ENCODE results near the gene GOPC.

GOPC gene

DNA sequence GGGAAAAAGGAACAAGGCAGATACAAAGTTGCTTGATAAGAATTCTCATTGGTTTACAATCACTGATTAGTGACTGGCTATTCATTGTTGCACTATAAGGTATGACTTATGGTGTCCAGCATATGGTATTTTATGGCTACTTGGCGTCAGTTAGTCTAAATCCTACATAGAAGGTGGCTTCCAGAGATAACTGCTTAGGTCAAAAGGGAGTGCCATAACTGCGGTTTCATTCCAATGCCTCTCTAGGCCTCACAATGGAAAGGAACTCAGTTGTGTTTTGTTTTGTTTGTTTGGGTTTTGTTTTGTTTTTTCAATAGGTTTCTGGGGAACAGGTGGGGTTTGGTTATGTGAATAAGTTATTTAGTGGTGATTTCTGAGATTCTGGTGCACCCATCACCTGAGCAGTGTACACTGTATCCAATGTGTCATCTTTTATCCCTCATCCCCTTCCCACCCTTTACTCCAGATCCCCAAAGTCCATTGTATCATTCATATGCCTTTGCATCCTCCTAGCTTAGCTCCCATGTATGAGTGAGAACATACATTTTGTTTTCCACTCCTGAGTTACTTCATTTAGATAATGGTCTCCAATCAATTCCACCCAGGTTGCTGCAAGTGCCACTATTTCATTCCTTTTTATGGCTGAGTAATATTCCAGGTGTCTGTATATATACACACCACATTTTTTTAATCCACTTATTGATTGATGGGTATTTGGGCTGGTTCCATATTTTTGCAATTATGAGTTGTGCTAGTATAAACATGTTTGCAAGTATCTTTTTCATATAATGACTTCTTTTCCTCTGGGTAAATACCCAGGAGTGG is 7.0 kb downstream of the GOPC start:
- DNase-seq (ENCODE audit: low read depth, low spot score) = no peak

DNA sequence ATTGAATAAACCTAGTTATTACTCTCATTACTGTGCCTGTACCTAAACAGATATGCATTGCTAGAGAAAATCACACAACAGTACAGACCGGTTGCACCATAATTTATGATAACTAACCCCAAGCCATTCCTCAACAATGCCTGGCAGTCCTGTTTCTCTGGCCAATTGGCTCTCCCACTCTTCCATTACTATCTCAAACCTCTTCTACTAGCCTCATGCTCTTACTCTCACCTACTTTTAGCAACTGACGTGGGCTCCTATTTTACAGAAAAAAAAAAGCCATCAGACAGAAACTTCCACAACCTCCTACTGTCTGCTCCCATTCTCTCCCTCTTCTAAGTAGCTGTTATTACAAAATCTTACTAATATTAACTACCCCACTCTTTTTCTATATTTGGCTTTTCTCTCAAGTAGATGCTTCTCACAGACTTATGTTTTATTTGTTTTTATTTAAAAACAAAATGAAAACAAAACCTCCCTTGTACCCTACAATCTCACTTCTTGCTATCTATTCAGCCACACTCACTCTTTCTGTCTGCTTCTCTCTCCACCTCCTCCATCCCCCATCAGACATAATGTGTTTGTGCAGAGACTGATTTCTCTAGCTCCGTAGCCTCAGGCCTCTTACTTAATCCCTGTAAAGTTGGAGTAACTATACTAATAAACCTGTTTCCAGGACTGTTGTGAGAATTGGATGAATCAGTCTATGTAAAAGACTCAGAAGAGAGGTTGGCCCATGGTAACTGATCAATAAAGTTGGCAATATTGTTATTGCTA is 9.1 kb downstream of the GOPC start:
- DNase-seq (ENCODE audit: low read depth, low spot score) = no peak

DNA sequence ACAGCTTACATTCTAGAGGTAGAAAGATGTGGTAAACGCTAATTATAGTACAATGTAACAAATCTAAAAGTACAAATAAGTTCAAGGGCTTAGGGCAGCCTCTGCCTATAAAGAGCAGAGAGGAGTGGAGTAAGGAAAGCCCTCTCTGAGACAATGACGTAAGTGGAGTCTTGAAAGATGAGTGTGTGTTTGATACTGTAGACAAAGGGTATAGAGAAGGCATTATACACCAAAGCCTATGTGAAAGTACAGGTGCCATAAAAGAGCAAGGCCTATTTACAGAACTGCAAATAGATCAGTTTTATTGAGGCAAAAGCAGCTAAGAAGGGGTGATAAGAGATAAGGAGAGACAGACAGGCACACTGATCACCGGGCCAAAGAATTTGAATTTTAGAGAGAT is 10.9 kb downstream of the GOPC start:
- no peak for DNase-seq (ENCODE audit: low read depth, low spot score)

DNA sequence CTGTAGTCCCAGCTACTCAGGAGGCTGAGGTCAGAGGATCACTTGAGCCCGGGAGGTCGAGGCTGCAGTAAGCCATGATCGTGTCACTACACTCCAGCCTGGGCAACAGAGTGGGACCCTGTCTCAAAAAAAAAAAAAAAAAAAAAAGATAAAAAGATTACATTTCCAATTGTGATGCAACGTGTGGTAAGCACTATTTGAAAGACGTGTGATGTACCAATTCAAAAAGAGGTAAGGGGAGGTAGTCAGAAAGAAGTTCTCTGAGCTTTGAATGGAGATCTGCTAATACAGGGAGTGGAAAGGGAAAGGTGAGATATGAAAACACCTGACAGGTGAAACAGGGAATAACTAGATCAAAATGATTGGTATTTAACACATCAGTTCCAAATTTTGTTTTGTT is 11.9 kb downstream of the GOPC start:
- DNase-seq (ENCODE audit: low read depth, low spot score) = no peak

DNA sequence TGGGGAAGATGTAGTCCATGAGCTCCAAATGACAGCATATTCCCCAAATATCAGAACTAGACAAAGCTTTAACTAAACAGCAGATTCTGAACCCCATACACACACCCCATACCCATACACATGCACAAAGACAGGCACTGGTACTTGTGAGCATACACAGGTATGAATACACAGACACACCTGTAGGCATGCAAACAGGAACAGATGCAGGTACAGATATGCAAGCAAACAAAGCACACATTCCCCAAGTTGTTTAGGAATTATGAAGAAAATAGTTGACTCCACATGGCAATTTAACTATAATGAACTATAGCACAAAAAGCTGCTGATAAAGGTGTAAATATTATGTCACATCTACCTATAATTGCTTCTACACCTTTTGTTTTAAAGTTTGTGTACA is 16.7 kb downstream of the GOPC start:
- DNase-seq (ENCODE audit: low read depth, low spot score) = no peak

DNA sequence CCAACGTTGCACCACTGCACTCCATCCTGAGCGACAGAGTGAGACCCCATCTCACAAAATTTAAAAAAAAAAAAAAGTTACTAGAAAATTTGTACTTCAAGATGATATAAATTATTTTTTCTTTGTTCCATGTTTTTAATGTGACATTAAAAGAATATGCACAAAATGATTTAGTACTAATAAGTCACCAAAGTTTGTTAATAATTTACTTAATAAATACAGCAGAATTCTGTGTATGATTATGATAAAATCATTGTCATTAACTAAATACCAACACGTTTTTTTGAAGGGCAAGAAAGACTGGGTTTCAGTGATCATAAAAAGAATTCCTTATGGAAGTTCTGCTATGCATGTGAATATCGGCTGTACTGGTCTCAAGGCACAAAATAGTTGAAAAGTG is 28.1 kb downstream of the GOPC start:
- DNase-seq (ENCODE audit: low read depth, low spot score) = no peak

DNA sequence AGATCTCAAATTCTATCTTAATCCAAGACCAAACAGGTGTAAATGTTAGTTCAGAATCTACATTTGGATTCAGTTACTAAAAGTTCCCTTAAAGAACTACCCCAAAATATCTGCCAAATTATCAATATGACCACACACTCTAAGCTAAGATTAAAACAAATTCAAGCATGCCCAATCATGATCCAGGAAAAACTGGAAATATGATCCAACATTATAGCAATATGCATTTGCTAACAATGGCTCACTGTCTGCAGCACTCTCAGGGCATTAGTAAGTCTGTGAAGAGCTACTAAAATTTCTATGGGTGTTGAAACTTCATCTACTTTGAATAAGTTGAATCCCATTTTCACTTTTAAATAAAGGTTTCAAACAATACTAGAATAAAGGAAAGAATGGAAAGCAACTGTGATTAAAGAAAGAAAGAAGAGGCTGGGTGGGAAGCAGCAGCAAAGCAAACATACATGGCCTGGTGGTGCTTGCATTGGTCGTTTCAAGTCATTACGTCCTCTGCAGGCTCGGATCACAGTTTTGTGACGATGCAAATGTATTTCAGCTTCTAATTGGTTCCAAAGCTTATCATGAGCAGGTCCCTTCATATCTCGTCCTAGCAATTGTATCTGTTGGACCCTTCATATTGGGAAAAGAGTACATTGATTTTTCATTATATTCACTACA is 29.2 kb downstream of the GOPC start:
- DNase-seq (ENCODE audit: low read depth, low spot score) = no peak

DNA sequence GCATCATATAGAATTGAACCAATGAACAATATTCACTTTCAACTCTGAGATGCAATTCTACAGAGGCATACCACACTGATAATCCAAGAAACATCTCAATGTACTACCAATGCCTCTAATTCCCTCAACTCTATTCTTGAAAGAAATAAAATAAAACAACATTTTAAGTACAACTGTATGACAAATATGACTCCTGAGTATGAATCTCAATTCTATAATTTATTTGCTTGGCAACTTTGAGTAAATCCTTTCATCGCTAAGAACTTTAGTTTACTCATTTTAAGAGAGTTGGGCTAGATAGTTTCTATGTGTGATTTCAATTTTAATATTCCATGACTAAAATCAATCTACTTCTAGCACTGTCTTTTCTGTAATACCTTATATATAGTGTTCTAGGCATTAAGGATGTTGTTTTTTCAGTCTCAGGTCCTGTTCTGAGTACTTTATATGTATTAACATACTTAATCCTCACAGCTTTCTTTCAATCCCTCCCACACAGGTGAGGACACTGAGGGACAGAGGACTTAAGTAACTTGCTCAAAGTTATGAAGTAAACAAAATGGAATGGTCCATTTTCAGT is 33.4 kb downstream of the GOPC start:
- DNase-seq (ENCODE audit: low read depth, low spot score) = no peak

DNA sequence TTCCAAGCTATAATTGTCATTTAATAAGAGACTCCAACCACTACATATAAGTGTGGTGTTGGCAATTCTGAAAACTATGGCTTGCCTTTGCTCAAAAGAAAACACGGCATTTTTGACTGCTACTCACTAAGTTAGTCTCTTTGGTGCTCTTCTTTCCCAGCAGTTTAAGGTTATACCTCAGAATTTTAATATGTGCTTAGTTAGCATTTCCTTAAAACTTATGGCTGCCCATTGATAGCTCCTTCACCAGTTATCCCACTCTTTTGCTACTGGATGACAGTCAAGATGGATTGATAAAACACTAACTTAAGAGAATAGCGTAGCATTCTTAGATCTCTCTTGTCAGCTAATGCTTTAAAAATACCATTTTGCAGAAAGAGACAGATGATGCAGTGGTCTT is 34.1 kb downstream of the GOPC start:
- DNase-seq (ENCODE audit: low read depth, low spot score) = no peak

DNA sequence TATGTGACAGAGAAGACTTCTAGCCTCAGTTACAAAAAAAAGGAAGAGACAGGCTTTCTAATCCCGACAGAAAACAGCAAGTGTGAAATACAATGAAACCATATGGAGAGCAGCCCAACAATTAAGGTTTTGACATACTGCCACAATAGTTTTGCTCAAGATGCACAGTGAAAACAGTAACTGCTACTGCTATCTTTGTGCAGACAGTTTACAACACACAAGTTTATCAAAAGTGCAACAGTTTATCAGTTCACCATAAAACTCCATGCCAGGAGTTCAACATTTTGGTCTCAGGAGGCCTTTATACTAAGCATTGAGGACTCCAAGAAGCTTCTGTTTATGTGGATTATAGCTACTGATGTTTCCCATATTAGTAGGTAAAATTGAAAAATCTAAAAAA is 37.6 kb downstream of the GOPC start:
- no peak for DNase-seq (ENCODE audit: low read depth, low spot score)

DNA sequence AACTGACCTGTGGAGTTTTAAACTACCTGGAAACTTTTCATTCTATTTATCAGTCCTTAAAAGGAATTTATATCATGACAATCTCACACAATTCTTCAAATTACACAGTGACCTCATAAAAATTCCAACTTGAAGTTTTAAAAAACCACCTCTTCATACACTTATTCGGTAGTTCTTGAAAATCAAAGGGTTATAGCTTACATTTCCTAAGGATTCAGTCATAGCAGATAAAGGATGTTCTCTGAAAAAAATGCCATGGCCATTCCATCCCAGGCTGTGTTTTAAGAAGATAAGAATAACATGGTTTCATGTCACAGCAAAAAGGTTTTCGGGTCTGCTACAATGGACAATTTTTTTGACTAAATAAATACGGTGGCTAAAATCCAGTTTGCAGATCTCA is 41.2 kb downstream of the GOPC start:
- no peak for DNase-seq (ENCODE audit: low read depth, low spot score)

DNA sequence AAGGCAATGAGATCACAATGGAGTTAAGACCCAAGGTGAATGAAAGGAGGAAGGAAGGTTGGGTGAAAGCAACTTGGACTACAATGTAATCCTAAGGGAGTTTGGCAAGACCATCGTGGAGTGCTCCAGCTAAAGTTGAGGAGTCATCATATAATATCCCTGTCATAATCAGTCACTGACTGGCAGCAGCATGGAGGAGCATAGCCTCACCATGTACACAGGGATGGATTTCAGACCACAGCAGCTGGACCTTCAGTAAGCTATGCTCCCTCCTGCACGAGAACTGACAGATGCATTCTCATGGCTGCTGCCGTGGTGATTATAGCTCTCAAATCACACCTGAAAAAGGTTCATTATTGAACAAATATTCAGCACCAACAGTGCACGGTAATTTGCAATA is 43.0 kb downstream of the GOPC start:
- no peak for DNase-seq (ENCODE audit: low read depth, low spot score)

DNA sequence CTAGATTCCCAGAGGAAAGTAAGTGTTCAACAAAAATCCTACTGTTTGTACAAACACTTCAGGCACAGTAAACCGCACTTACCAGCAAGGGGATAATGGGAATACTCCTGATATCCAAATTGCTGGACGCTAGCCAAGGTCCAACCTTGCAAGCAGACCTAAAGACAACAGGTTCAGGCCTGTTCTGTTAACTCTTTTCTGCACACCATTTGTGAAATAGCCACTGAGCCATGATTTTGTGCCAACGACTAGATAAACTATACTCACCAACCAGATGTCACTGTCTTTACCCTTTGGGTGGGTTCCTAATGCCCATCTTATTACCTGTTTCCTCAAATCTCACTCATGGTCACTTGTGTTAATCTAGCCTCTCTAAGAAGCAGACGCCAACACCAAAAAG is 43.5 kb downstream of the GOPC start:
- no peak for DNase-seq (ENCODE audit: low read depth, low spot score)

DNA sequence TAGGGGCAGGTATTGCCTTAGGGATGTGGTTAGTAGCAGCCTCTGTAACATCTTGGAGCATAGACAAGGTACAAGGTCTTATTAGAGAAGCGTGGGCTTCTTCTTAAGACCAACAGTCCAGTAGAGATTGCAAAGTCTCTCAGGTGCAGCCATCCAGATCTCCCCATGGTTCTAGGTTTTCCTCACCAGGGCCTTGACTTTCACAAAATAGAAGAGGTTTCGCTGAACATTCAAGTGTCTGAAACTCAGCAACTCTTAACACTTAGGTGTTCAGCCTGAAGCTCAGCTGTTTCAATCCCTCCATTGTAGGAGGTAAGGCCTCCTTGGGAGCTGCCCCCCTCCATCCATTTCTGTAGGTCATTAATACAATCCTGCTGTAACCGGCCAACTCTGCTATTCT is 44.4 kb downstream of the GOPC start:
- DNase-seq (ENCODE audit: low read depth, low spot score) = no peak

DNA sequence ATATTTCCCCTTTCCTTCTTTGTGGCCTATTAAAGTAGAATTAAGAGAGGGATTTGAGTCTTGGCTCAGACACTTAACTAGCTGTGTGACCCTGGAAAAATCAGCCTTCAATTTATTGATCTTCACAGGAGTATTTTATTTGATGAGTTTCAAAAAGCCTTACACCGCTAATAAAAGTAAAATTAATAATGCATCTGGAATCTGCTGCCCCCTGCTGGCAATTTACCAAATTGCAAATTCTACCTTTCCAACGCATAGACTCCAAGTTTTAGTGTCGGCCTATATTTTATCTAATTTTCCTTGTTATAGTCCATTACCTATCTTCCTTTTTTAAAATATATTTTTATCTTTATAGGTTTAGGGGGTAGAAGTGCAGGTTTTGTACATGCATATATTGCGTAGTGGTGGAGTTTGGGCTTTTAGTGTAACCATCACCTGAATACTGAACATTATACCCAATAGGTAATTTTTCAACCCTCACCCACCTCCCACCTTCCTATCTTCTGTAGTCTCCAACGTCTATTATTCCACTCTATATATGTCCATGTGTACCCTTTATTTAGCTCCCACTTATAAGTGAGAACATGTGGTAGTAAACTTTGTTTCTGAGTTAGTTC is 46.3 kb downstream of the GOPC start:
- DNase-seq (ENCODE audit: low read depth, low spot score) = no peak

DNA sequence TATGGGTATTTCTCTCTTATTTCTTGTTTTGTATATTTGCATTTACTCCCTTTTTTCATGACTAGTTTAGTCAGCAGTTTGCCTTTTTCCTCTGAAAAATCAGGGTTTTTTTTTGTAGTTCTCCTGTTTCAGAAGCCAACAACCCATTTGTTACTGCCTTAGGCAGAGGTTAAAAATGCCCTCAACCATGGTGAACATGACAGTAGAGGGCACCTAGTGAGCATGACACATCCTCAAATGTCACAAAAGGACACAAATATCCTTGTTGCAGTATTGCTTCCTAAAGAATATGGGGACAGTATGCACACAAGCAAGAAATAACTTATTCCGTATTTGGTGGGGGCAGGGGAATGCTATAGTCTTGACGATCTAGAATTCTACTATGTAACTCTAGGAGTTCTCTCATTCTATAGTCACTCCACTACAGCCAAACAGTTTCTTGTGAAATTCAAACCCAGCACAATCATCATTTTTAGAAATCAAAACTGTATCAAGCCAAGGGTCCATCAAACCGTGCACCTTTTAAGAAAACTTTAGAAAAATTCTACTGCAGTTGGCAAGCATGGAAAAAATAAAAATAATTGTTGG is 47.0 kb downstream of the GOPC start:
- DNase-seq (ENCODE audit: low read depth, low spot score) = no peak

DNA sequence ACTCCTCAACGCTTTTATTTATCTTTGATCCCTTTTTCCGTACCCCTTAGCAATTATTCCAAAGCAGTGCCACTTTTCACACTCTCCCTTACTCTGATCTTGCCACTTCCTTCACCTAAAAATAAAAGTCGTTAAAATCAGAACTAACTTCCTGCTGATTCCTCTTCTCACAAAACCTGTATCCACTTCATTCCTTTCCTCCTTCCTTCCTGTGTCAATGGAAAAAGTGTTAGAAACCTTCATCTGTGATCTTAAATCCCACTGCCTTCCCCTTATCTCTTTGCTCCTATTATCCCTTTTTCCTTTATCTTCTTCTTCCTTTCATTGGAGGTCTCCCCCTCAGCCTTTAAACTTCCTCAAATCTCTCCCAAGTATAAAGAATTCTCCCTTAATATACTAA is 49.2 kb downstream of the GOPC start:
- DNase-seq (ENCODE audit: low read depth, low spot score) = no peak

DNA sequence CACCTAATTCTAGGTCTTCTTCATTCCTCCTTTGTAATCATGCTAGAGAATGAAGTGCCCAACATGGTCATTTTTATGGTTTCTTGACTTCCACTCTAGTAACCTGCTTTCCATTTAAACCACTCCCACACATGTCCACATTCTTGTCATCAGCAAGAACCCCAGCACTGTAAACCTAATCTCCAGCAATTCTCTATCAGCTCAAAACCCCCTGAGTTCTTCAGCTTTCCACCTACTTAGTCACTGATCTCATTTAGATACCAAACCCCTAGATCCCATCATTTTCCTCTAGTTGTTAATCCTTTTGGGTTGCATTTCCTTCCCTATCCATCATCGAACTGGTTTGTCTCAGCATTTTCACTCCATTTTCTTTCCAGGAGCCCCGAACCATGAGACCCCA is 49.7 kb downstream of the GOPC start:
- DNase-seq (ENCODE audit: low read depth, low spot score) = no peak

DNA sequence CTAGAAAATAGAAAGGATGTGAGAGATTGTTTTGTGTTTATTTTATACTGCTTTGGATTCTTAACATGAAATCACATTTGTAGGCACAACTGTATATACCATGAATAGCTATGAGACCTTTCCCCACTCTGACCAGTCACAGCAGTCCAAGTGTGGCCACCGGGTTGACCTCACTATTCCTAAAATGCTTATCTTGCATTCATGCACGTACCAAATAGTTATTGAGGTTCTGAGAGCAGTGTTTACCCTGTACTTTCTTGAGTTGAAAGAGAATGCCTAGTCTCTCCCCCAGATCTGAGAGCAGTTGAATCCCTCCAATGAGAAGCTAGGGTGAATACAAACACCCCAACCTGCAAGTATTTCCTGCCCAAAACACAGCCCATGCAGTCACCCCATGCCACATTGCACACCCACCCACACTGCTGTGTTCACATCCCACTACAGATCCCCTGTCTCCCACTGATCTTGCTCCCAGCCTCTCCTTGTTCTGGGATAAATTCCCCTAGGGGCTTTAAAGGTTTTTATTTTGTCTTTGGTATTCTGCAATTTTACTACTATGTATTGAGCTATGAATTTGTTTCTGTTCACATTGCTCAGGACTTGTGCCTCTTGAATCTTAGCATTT is 51.6 kb downstream of the GOPC start:
- DNase-seq (ENCODE audit: low read depth, low spot score) = no peak

DNA sequence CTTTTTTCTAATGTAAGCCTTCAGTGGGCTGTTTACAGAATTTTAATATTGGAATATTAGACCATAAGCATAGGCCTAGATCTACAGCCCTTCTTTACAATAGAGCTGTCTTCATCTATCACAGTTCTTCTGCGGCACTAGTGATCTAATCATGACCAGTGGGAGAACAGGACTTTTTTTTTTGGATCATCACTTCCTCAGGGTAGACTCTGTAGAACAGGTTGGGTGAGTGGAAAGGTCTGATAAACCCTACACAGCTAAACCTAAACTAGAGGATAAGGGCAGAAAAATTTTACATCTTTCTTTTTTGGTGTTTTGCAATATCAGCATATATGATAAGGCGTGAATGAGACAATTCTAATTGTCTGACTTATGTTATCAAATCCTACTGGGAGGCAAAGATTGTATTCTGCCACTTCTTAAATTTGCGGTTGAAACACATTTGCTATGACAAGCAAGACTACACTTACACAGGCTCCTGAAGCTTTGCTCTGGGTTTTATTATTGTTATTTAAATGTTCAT is 52.2 kb downstream of the GOPC start:
- no peak for DNase-seq (ENCODE audit: low read depth, low spot score)

DNA sequence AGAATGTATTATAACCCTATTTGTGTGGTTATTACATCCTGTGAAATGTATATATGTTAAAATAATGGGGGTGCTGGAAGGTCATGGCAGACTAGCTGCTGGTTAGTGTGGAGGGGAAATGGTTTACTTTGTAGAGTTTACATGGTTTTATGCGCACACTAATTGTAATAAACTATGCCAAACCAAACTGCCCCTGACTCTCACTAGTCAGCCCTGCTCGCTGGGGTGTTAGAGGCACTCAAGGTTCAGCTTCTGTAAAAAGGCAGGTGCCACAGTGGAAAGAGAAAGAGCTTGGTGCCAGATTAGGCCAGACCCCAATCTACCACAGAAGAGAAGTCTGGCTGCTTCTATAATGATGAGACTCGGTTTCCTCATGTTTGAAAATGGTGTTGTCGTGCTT is 52.7 kb downstream of the GOPC start:
- no peak for DNase-seq (ENCODE audit: low read depth, low spot score)
